HPDE6-E6E7 (cell line): Measurements from ENCODE around the gene DMRTA2.
"Not testable (repeated sequence)": the region's sequence is repeated elsewhere in the genome, so short reads cannot be mapped to it uniquely, and the experiment has no call there.

ENCODE experiments used
- DNase-seq: peaks from one replicate; pipeline ENCODE4 v3.0.0; 2011; ENCODE audit warnings: missing footprints; ENCODE audit errors: extremely low spot score

DMRTA2 gene

GRCh38 chr1:50381551-50381950, 41.7 kb downstream of the DMRTA2 start:
- DNase-seq = not testable (repeated sequence)

GRCh38 chr1:50378770-50379169, 44.5 kb downstream of the DMRTA2 start:
- no peak for DNase-seq

GRCh38 chr1:50373532-50373931, 49.7 kb downstream of the DMRTA2 start:
- DNase-seq = no peak

GRCh38 chr1:50371749-50372148, 51.5 kb downstream of the DMRTA2 start:
- DNase-seq = no peak

DNA sequence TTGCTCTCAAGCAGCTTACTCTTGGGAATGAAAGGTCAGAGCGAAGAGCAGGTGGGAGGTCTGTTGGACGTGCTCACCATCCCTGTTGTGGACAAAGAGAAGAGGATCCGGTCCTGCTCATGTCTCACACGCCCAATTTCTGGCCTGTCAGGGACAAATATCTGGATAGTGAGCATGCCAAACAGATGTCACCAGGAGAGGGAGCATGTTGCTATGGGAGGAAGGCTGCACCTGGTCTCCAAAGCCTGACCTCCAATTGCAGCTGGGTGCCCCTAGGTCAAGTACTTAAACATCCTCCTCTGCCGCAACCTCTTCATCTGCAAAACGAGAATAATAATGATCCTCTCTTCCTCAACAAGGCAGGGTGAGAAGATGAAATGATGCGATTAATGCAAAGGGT, 53.4 kb downstream of the DMRTA2 start:
- DNase-seq = no peak

- no peak for DNase-seq
Measured at GRCh38 chr1:50369008-50369634, 54.1 kb downstream of the DMRTA2 start.

- peak; percentile 36 for DNase-seq
Measured at GRCh38 chr1:50368179-50369007, 54.9 kb downstream of the DMRTA2 start.
